Activated T-cell treated with anti-CD3 and anti-CD28 coated beads for 1 hour (primary cell): ENCODE results near the gene XPO1.
"Not testable (repeated sequence)": the region's sequence is repeated elsewhere in the genome, so short reads cannot be mapped to it uniquely, and the experiment has no call there.

Experiments
- DNase-seq: peaks from one replicate; pipeline ENCODE4 v3.0.0-alpha.2; 2020; ENCODE audit warnings: low read depth

XPO1 gene

DNA sequence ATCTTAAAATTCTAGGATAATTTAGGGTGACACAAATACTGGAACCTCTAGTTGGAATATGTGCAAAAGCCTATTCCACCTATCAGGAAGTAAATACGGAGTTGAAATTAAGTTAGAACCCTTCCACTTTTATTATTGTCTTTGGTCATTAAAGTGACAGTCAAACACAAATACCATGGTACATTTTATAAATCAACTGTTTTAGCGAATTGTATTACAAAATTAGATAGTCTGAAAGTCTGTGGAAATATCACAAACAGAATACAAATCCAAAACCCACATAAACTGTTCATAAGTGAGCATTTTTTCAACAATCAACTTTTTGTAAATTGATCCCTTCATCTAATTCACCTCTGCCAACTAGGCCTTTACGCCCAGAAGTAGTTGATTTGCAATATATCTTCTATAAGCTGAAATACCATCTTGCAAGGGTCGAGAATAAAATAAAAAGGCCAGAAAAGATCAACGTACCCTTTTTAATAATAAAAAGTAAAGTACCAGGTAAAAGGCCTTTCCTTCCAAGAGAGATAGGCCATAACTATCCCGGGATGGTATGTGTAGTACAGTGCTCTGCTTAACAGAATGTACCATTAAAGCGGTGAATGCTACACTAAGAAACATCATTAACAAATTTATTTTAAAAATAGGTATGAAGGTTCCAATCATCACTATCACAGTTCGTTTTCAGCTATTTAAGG is 68.6 kb downstream of the XPO1 start:
- DNase-seq: no peak

- not testable (repeated sequence) for DNase-seq
These were observed 69.9 kb downstream of the XPO1 start for GRCh38 chr2:61468231-61468630.

DNA sequence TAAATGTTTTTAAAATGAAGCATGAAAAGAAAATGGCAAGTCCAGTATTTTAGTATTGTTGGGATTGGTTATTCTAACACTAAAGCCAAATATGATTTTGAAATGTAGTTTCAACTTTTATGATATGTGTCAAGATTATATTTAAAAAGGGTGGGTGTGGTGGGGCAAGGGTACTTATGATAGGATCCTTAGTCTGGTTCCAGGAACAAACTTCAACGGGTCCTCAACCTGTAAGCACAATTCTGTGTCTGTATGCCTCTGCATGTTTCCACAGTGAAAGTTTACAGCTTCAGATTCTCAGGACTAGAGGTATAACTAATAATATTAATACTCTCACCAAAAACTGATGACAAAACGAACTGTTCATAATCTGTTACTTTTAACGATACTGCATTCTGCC is 73.1 kb downstream of the XPO1 start:
- DNase-seq: no peak

DNA sequence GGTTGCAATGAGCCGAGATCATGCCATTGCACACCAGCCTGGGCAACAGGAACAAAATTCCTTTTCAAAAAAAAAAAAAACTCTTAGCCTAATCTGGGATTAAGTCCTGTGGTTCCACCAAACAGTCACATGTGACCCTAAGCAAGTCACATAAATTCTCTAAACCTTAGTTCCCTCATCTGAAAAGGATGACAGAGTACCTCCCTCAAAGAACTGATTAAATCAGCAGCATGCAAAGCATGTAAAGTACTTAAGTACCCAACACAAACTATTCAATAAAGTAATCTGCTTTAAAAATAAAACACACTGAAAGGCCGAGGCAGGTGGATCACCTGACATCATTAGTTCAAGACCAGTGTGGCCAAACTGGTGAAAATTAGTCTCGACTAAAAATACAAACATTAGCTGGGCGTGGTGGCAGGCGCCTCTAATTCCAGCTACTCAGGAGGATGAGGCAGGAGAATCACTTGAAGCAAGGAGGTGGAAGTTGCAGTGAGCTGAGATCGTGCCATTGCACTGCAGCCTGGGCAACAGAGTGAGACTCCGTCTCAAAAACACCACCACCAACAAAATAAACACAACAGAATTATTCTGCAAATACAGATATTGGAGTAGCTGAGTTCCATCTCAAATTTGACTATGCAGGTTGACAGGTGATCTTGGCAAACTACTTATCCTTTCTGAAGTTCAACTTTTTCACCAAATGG is 74.2 kb downstream of the XPO1 start:
- no peak for DNase-seq

DNA sequence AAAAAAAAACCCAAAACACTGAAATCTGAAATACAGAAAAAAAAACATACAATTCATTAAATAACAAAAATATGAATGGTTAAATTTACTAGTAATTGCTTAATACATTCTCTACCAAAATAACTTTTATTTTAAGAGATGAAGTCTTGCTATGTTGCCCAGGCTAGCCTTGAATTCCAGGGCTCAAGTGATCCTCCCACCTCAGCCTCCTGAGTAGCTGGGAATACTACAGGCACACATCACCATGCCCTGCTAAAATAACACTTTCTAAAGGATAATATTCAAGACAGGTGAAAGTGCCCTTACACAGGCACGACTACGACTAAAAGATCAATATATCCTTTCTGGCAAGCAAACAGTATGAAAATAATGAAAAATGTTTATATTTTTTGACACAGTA is 76.8 kb downstream of the XPO1 start:
- DNase-seq: no peak

- no peak for DNase-seq
These were observed 78.0 kb downstream of the XPO1 start for GRCh38 chr2:61460163-61460562.

DNA sequence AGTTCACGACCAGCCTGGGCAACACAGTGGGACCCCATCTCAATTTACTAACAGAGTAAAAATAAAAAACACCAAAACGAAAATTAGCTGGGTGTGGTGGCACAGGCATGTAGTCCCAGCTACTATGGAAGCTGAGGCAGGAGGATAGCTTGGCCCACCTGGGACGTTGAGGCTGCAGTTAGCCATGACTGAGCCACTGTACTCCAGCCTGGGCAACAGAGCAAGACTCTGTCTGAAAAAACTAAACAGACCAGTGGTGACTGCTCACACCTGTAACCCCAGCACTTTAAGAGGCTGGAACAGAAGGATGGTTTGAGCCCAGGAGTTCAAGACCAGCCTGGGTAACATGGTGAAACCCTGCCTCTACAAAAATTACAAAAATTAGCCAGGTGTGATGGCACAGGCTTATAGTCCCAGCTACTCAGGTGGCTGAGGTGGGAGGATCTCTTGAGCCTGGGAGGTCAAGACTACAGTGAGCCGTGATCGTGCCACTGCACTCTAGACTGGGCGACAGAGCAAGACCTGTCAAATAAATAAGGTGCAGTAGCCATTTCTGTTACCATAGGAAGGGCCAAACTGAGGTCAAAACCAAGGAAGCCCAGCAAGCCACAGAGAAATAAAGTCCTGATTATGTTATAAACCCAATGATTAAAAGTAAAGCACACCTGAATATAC is 81.3 kb downstream of the XPO1 start:
- DNase-seq: no peak

DNA sequence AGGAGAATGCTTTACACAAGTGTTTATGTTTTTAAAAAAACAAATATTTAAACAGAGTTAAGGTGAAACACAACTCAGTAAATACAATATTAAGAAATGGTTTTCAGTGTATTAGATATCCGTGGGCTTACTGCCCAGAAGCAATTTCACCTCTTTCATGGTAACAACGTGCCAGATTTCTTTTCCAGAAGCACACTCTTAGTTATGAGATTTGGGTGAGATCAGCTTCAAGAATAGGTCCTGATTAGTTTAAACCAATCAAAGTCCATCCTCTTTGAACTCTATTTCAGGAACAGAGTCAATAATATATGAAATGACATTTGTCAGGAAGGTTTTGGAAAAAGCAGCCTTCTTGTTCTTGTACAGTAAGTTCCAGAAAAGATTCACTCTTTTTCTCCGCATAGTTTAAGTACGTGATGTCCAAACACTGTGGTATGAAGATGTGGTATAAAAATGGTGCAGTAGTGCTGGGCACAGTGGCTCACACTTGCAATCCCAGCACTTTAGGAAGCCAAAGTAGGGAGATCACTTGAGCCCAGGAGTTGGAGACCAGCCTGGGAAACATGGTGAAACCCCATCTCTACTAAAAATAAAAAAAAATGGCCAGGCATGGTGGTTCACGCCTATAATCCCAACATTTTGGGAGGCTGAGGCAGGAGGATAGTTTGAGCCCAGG is 81.9 kb downstream of the XPO1 start:
- no peak for DNase-seq

DNA sequence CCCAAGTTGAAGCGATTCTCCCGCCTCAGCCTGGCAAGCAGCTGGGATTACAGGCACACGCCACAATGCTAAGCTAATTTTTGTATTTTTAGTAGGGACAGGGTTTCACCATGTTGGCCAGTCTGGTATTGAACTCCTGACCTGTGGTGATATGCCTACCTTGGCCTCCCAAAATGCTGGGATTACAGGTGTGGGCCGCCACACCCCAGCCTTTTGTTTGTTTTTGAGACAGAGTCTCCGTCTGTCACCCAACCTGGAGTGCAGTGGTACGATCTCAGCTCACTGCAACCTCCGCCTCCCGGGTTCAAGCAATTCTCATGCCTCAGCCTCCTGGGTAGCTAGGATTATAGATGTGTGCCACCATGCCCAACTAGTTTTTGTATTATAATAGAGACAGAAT is 83.2 kb downstream of the XPO1 start:
- DNase-seq: not testable (repeated sequence)

DNA sequence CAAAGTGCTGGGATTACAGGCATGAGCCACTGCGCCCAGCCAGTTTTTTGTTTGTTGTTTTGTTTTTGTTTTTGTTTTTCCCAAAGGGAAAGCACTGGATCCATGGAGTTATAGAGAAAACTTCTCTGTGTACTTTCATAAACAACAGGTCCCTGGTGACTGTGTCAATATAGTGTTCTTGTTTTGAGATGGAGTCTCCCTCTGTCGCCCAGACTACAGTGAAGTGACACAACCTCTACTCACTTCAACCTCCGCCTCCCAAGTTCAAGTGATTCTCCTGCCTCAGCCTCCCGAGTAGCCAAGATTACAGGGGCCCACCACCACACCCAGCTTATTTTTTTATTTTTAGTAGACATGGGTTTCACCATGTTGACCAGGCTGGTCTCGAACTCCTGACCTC is 83.8 kb downstream of the XPO1 start:
- DNase-seq: no peak

DNA sequence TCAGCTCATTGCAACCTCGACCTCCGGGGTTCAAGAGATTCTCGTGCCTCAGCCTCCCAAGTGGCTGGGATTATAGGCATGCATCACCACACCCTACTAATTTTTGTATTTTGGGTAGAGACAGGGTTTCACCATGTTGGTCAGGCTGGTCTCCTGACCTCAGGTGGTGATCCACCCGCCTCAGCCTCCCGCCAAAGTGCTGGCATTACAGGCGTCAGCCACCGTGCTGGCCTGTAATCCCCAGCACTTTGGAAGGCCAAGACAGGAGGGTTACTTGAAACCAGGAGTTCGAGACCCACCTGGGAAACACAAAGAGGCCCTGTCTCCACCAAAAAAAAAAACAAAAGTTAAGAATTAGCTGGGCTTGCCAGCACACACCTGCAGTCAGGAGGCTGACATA is 85.8 kb downstream of the XPO1 start:
- no peak for DNase-seq

GRCh38 chr2:61451178-61451577 is 87.0 kb downstream of the XPO1 start:
- no peak for DNase-seq

GRCh38 chr2:61450144-61450543 is 88.0 kb downstream of the XPO1 start:
- DNase-seq: no peak

- DNase-seq: no peak
These were observed 89.9 kb downstream of the XPO1 start for GRCh38 chr2:61448229-61448628.

GRCh38 chr2:61446971-61447370 is 91.2 kb downstream of the XPO1 start:
- DNase-seq: not testable (repeated sequence)

DNA sequence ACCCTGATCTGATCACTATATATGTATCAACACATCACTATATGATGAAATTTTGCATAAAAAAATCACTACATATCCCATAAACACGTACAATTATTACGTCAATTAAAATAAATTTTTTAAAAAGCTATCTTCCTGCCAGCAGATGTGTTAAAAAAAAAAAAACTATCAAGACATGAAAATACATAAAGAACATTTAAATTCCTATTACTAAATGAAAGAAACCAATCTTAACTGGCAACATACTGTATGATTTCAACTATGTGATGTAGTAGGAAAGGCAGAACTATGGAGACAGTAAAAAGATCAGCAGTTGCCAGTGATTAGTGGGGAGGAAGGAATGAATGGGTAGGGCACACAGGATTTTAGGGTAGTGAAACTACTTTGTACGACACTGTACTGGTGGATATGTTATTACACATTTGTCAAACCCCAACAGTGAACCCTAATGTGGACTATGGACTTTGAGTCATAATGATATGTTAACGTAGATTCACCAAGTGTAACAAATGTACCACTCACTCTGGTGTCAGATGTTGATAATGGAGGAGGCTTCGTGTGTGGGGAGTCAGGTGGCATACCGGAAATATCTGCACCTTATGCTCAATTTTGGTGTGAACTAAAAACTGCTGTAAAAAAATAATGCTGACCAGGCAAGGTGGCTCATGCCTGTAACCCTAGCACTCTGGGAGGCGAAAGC is 94.7 kb downstream of the XPO1 start:
- DNase-seq: no peak

DNA sequence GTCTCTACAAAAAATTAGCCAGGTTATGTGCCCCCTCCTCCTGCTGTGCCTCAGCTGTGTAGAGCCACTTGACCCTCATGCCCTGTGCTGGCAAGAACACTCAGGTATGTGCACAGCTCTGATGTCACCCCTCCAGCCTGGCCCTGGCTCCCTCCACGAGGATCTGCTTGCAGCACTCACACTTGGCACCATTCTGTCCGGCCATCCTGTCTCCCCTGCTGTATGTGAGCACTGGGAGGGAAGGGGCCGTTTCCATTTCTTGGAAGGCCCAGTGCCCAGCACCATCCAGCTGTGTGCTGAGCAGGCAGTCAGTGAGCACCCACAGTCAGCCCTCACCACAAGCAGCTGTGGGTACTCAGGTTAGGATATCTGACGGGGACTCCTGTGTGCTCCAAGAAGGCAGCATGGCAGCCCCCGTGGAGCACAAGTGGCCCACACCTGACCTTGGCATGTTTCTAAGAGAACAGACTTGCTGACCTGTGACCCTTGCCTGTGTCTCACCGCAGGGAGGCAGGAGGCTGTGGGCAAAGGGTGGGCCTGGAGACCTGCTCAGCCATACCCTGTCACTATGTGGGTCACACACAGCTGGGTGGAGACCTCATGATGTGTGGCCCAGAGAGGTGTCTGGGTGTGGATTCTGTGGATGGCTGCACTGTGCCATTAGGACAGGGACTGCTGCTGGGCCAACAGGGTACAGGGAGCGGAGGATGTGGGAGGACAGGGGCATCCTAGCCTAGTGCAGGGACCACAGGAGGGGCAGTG is 98.7 kb downstream of the XPO1 start:
- no peak for DNase-seq

GRCh38 chr2:61438670-61439069 is 99.5 kb downstream of the XPO1 start:
- DNase-seq: no peak

- no peak for DNase-seq
These were observed 101.0 kb downstream of the XPO1 start for GRCh38 chr2:61437170-61437569.

DNA sequence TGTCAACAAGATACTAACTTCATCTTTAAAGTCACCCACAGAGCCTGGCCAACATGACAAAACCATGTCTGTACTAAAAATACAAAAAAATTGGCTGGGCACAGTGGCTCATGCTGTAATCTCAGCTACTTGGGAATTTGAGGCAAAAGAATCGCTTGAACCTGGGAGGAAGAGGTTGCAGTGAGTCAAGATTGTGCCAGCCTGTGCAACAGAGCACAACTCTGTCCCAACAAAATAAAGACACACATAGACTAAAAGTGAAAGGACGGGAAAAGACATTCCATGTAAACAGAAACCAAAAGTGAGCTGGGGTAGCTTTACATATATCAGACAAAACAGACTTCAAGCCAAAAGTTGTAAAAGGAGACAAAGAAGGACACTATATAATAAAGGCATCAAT is 102.1 kb downstream of the XPO1 start:
- no peak for DNase-seq

GRCh38 chr2:61435291-61435690 is 102.9 kb downstream of the XPO1 start:
- DNase-seq: no peak
